Measurements from ENCODE around the gene TMEM232.
"Not testable (repeated sequence)": the region's sequence is repeated elsewhere in the genome, so short reads cannot be mapped to it uniquely, and the experiment has no call there.

TMEM232 gene

GRCh38 chr5:110726249-110727024 lies at the start of gene TMEM232:
TMEM232 (minus strand) TSS chr5:110726671; CDS start chr5:110667352, 59,319 bp downstream.
- DNase-seq: peak; percentile 71

GRCh38 chr5:110770286-110770685 lies 43.8 kb upstream of the TMEM232 start:
- DNase-seq: no peak

- no peak for DNase-seq
Measured at GRCh38 chr5:110769000-110769681, 42.7 kb upstream of the TMEM232 start.

DNA sequence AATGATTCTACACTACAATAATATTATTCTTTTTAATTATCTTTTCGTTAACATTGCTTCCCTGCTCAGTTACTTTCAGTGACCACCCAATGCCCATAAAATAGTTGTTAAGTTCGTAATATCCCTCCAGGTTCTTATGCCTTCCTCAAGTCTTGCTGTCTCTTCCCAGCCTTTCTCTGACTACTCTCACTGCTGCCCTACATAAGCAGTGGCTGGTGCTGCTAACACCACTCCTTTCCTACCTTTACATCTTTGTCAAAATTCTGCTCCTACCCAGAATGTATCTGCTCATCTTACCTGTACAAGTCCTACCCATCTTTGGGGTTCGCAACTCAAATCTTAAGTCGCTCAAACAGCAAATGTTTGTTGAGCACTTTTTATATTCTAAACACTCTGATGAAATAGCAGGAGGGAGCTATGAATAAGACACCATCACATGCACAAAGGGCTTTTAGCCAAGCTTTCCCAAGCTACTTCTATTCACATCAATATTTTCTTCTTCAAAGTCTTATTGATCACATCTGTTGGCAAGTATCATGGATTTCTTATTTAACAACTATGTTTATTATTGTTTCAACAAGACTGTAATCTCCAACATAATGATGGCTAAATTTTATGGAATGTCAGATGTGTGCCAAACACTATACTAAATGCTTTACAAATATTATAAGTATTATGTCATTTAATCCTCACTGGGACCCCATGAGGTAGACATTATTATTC lies 41.8 kb upstream of the TMEM232 start:
- no peak for DNase-seq

DNA sequence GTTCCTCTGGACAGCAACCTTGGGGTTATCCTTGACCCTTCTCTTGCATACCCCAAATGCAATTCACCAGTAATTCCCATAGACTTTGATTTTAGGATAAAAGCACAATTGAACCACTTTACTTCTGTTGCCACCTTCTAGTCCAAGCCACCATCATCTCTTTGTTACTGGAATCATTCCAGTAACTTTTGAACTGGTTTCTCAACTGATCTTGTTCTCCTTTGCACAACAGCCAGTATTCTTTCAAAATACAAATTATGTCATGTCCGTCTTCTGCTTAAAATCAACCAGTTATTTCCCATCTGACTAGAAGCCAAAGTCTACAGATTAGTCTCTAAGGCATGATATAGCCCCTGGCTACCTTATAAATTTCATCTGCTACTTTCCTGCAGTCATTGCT lies 33.7 kb upstream of the TMEM232 start:
- no peak for DNase-seq

- no peak for DNase-seq
Measured at GRCh38 chr5:110757118-110757729, 30.8 kb upstream of the TMEM232 start.

- no peak for DNase-seq
Measured at GRCh38 chr5:110754181-110754580, 27.7 kb upstream of the TMEM232 start.

DNA sequence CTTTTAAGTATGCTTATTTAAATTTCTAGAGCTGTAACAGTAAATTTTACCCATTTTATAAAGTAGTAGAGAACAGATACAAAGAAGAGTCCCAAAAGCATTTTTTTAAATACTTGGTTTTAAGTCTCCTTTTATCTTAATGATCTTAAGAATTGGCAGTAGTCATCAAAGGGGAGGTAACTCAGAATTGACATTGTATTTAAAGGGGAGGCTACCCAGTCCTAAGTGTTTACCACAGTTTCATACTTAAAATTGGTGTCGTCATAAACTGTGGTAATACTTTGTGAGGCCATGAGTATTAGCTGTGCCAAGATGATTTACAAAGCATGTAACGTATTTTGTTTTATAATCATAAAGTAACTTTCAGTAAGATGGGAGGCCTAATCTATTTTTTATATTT lies 27.1 kb upstream of the TMEM232 start:
- no peak for DNase-seq

DNA sequence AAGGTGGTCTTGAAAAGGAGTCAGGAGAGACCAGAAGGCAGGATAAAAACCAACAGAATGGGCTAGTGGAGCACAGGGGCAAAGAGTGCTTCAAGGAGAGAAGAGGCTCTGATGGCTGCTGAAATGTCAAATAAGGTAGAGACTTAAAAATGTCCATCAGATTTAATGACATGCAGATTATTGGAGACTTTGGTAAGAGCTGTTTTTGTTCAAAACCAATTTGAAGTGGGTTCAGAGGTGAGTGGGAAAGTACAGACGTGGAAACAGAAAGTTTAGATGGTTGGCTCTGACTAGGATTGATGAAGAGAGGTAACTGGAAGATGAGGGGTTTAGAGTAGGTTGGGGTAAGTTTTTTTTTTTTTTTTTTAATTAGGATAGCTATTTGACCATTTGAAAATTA lies 26.5 kb upstream of the TMEM232 start:
- no peak for DNase-seq

GRCh38 chr5:110751902-110752762 lies 25.7 kb upstream of the TMEM232 start:
- DNase-seq: no peak

GRCh38 chr5:110738812-110739651 lies 12.6 kb upstream of the TMEM232 start, which contains the start of gene SLC25A46:
SLC25A46 (plus strand) TSS chr5:110739007; CDS start chr5:110739120, 113 bp downstream.
- peak; percentile 83 for DNase-seq

DNA sequence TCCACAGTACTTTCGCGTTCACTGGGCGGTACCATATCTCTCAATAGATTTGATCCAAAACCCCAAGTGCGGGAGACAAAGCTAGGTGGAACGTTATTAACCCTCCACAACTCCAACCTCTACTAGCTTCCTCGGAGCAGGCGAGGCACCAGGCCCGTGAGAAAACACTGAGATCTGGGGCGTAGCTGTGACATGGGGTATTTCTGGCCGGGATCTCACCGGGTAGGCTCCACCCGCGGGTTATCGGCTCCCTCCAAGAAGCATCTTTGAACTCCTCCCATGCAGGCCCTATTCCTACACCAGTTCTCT lies 12.0 kb upstream of the TMEM232 start:
- no peak for DNase-seq

DNA sequence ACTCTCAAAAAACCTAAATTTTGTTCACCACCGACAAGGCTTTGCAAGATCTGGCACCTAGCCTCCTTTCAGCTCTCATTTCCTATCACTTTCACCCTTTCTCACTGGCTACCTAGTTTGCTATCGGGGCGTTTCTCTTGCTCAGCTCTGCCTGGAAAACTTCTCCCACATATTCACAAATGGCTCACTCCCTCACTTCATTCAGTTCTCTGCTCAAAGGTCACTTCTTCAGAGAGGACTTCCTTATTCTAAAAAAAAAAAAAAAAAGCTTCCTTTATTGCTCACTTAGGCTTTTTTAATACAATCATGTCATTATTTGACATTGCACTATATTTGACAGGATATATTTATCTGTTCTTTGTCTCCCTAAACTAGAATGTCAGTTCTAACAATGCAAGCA lies 10.3 kb upstream of the TMEM232 start:
- DNase-seq: no peak

DNA sequence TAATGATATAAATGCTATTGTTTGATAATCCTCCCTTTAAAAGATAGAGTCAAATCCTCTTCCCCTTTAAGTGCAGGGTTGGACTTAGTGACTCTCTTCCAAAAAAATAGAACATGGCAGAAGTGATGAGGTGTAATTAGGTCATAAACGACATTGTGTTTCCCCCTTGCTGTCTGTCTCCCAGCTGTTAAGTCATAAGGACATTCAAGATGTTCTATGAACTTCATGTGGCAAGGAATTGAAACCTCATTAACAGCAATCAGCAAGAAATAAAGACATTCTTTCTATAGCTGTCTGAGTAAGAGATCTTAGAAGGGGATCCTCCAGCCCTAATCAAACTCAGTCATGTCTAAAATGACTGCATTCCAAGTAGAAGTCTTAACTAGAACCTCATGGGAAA lies 9.1 kb upstream of the TMEM232 start:
- DNase-seq: no peak

DNA sequence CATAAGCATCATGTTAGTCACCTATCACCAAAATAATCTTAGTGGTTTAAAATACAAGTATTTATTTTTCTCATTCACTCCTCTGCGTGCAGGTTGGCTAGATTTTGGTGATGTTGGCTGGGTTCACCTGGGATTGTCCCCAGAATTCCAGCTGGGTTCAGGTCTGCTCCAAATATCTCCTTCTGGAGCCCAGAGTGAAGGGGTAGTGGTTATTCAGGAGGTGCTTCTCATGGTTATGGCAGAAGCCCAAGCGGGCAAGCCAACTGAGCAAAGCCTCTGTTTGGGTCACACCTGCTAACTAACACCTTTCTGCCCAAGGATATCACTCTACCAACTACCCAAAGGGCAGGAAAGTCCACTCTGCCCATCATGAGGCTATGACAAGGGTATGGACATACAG lies 7.6 kb upstream of the TMEM232 start:
- DNase-seq: no peak

GRCh38 chr5:110731499-110731898 lies 5.0 kb upstream of the TMEM232 start:
- DNase-seq: not testable (repeated sequence)

- DNase-seq: no peak
Measured at GRCh38 chr5:110727025-110727314, 499 bp upstream of the TMEM232 start.

- no peak for DNase-seq
Measured at GRCh38 chr5:110718311-110718710, 8.2 kb downstream of the TMEM232 start.

DNA sequence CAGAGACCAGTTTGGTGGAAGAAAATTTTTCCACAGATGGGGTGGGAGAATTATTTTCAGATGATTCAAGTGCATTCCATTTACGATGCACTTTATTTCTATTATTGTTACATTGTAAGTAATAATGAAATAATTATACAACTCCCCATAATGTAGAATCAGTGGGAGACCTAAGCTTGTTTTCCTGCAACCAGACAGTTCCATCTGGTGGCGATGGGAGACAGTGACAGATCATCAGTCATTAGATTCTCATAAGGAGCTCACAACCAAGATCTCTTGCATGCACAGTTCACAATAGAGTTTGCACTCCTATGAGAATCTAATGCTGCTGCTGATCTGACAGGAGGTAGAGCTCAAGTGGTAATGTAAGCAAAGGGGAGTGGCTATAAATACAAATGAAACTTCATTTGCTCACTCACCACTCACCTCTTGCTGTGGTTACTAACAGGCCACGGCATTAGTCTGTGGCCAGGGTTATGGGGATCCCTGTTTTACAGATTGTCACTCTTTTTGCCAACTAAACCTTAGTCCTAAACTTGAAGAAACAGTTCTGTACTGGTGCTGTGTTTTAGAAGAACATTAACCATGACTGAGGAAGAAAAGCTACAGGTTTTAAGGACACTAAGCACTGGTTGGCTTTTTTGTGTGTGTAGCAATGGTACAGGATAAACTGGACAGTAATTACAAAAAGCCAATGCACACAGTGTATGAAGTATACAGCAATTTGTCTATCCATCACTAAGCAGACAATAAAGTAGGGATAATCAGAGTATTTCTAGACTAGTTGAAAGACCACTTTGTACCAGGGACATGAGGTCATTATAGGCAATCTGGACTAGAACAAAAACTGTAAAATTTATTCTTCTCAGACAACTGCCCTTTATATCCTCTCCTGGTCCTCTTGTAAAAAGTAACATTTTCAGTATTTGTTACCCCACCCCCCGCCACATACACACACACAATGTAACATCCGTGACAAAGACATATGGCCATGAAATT lies 9.9 kb downstream of the TMEM232 start:
- DNase-seq: no peak

DNA sequence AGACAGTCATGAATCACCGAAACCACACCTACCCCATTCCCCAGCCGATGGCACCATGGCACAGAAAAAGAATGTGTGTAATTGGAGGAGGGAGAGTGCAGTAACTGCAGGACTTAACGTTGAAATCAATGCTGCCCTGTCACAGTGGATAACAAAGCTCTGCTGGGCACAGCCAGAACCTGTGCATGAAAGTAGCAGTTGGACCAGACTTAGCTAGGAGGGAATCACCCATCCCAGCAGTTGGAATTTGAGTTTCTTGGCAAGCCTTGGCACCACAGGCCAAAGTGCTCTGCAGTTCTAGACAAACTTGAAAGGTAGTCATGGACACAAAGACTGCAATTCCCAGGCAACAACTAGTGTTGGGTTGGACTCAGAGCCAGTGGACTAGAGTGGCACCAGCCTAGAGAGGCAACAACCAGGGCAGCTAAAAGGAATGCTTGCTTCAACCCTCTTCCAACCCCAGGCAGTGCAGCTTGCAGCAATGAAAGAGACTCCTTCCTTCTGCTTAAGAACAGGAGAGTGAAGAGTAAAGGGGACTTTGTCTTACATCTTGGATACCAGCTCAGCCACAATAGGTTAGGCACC lies 19.1 kb downstream of the TMEM232 start:
- no peak for DNase-seq
